Esophagus squamous epithelium (tissue), 4 donors: Measurements from ENCODE around the gene CUBN.

ENCODE experiments used
- POLR2A ChIP-seq, 4 donors: fragments of 450-650 bp; IDR thresholded peaks; one replicate each; pipeline ENCODE4 v1.6.1; 2017; ENCODE audit warnings: antibody characterized with exemption in 4 of 4, mild to moderate bottlenecking in 4 of 4, moderate library complexity in 3 of 4
- TF ChIP-seq, protein P1 (sequence below), 6 experiments: fragments of 450-650 bp in 4 of 6; fragments of 200-600 bp in 2 of 6; sonication (generic) in 2 of 6; IDR thresholded peaks; one replicate each; pipeline ENCODE4 v1.5.1; 2016 to 2019; ENCODE audit warnings: antibody characterized with exemption in 6 of 6, mild to moderate bottlenecking in 4 of 6, moderate library complexity in 4 of 6

DNA sequence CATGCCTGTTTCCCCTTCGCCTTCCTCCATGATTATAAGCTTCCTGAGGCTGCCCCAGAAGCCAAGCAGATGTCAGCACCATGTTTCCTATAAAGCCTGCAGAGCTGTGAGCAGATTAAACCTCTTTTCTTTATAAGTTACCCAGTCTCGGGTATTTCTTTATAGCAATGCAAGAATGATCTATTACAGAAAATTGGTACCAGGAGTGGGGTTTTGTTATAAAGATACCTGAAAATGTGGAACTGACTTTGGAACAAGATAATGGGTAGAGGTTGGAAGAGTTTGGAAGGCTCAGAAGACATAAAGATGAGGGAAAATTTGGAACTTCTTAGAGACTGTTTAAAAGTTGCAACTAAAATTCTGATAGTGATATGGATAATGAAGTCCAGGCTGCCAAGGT lies 307.6 kb downstream of the CUBN start:
- TF ChIP-seq POLR2A (IDR thresholded peaks at IDR 0.05) = no peak
- TF ChIP-seq, protein P1, sequence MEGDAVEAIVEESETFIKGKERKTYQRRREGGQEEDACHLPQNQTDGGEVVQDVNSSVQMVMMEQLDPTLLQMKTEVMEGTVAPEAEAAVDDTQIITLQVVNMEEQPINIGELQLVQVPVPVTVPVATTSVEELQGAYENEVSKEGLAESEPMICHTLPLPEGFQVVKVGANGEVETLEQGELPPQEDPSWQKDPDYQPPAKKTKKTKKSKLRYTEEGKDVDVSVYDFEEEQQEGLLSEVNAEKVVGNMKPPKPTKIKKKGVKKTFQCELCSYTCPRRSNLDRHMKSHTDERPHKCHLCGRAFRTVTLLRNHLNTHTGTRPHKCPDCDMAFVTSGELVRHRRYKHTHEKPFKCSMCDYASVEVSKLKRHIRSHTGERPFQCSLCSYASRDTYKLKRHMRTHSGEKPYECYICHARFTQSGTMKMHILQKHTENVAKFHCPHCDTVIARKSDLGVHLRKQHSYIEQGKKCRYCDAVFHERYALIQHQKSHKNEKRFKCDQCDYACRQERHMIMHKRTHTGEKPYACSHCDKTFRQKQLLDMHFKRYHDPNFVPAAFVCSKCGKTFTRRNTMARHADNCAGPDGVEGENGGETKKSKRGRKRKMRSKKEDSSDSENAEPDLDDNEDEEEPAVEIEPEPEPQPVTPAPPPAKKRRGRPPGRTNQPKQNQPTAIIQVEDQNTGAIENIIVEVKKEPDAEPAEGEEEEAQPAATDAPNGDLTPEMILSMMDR (IDR thresholded peaks at IDR 0.05) = no peak
